DMS53 treated with DMSO at 0.1 percent for 48 hours (cell line): Measurements from ENCODE around the gene MRPS23.

Experiments used
- DNase-seq: peaks from one replicate; lab custom pipeline; 2025; ENCODE audit not compliant: unreplicated experiment; lab: John Stamatoyannopoulos, UW

Gene MRPS23

GRCh38 chr17:57849874-57850754 is at the start of gene MRPS23:
Gene MRPS23 (minus strand): TSS chr17:57850044. CDS start chr17:57850010, 34 bp downstream.
- peak; percentile 93 for DNase-seq

- DNase-seq, result no peak
Measured at GRCh38 chr17:57899391-57899790, 49.5 kb upstream of the MRPS23 start.

- no peak for DNase-seq
Measured at GRCh38 chr17:57898487-57899311, 48.9 kb upstream of the MRPS23 start.

GRCh38 chr17:57895382-57896060 is 45.7 kb upstream of the MRPS23 start:
- DNase-seq, result no peak

- no peak for DNase-seq
Measured at GRCh38 chr17:57894848-57895247, 45.0 kb upstream of the MRPS23 start.

GRCh38 chr17:57892820-57893595 is 43.2 kb upstream of the MRPS23 start:
- DNase-seq, result peak; percentile 82

- DNase-seq, result no peak
Measured at GRCh38 chr17:57892146-57892819, 42.4 kb upstream of the MRPS23 start.

- no peak for DNase-seq
Measured at GRCh38 chr17:57890857-57891232, 41.0 kb upstream of the MRPS23 start.

- DNase-seq, result no peak
Measured at GRCh38 chr17:57889892-57890856, 40.3 kb upstream of the MRPS23 start.

GRCh38 chr17:57889252-57889651 is 39.4 kb upstream of the MRPS23 start:
- no peak for DNase-seq

- DNase-seq, result no peak
Measured at GRCh38 chr17:57888311-57889216, 38.7 kb upstream of the MRPS23 start.

GRCh38 chr17:57887161-57887560 is 37.3 kb upstream of the MRPS23 start:
- DNase-seq, result no peak

- no peak for DNase-seq
Measured at GRCh38 chr17:57886020-57886419, 36.2 kb upstream of the MRPS23 start.

- DNase-seq, result no peak
Measured at GRCh38 chr17:57885148-57885915, 35.5 kb upstream of the MRPS23 start.

GRCh38 chr17:57881783-57882351 is 32.0 kb upstream of the MRPS23 start:
- DNase-seq, result no peak

GRCh38 chr17:57881143-57881542 is 31.3 kb upstream of the MRPS23 start:
- no peak for DNase-seq

GRCh38 chr17:57880086-57880456 is 30.2 kb upstream of the MRPS23 start:
- DNase-seq, result no peak
